Measurements from ENCODE around the gene CAPNS2. TPM values are rescaled to one million over a fixed set of nuclear protein-coding genes. Genes with fewer than 3 reads are reported as not detected.

The CAPNS2 gene
- total RNA-seq, 1 experiment from 2014 or later = 0.28 TPM

- Mint-ChIP-seq H3K9me3 (no peaks in the 10 kb centered on the region), H3K4me1 (0 out of 2 replicates have a peak, but pooled peaks cover 3% of the 10 kb centered on the region), H3K36me3 (no peaks in the 10 kb centered on the region), H3K27ac (no peak overlapping the region), H3K27me3 (ENCODE audit: low read depth) (no peaks in the 10 kb centered on the region), H3K4me3 (no peak overlapping the region)
- ChIA-PET CTCF (interaction anchor here (1.4 kb wide), 1 partner anchor 52 kb away, joined by 4 read pairs; no protein-coding TSS in a partner anchor), POLR2A (no interaction called here)
- DNase-seq (ENCODE audit: low spot score) (no peak), ATAC-seq (no peak)
- TF ChIP-seq OVOL2 (CRISPR knock-in tag; IDR thresholded peaks at IDR 0.05; ENCODE audit: borderline replicate concordance) (no peak), ZNF232 (CRISPR knock-in tag; IDR thresholded peaks at IDR 0.05) (no peak), TCF7 (CRISPR knock-in tag; IDR thresholded peaks at IDR 0.05; ENCODE audit: low read depth) (no peak), ZNF263 (CRISPR knock-in tag; IDR thresholded peaks at IDR 0.05; ENCODE audit: low read depth) (no peak), GTF2I (CRISPR knock-in tag; conservative IDR thresholded peaks at IDR 0.05) (no peak), NR1H2 (CRISPR knock-in tag; IDR thresholded peaks at IDR 0.05) (no peak), ATF6 (CRISPR knock-in tag; IDR thresholded peaks at IDR 0.05) (no peak), AFF4 (CRISPR knock-in tag; IDR thresholded peaks at IDR 0.05; ENCODE audit: borderline replicate concordance) (no peak), JAZF1 (CRISPR knock-in tag; IDR thresholded peaks at IDR 0.05) (no peak), AR (CRISPR knock-in tag; IDR thresholded peaks at IDR 0.05) (no peak), ZNF121 (CRISPR knock-in tag; IDR thresholded peaks at IDR 0.05) (no peak)
These were observed 4.9 kb downstream of the CAPNS2 start for GRCh38 chr16:55571191-55571897.

- Mint-ChIP-seq H3K27me3 (ENCODE audit: low read depth) (no peaks in the 10 kb centered on the region), H3K9me3 (no peaks in the 10 kb centered on the region), H3K4me1 (0 out of 2 replicates have a peak, but pooled peaks cover 3% of the 10 kb centered on the region), H3K36me3 (no peaks in the 10 kb centered on the region), H3K4me3 (no peak overlapping the region), H3K27ac (no peak overlapping the region)
- ATAC-seq (no peak), DNase-seq (ENCODE audit: low spot score) (no peak)
- ChIA-PET CTCF (interaction anchor here (0.8 to 1.4 kb wide), 2 partner anchors 51 to 108 kb away, joined by 3 to 4 read pairs; no protein-coding TSS in a partner anchor), POLR2A (no interaction called here)
- no peak for TF ChIP-seq ATF1 (CRISPR knock-in tag; IDR thresholded peaks at IDR 0.05)
- TF ChIP-seq ZNF263 (CRISPR knock-in tag; IDR thresholded peaks at IDR 0.05; ENCODE audit: low read depth) = no peak
- TF ChIP-seq ELF4 (CRISPR knock-in tag; IDR thresholded peaks at IDR 0.05; ENCODE audit: low read depth) = no peak
- no peak for TF ChIP-seq MLX (CRISPR knock-in tag; IDR thresholded peaks at IDR 0.05)
- TF ChIP-seq MYBL2 (CRISPR knock-in tag; IDR thresholded peaks at IDR 0.05) = no peak
- no peak for TF ChIP-seq HMGA2 (CRISPR knock-in tag; IDR thresholded peaks at IDR 0.05)
- no peak for TF ChIP-seq PRRX2 (CRISPR knock-in tag; IDR thresholded peaks at IDR 0.05)
- TF ChIP-seq SMAD3 (CRISPR knock-in tag; IDR thresholded peaks at IDR 0.05; ENCODE audit: borderline replicate concordance) = no peak
- no peak for TF ChIP-seq IRF1 (CRISPR knock-in tag; IDR thresholded peaks at IDR 0.05)
- TF ChIP-seq IRF2 (CRISPR knock-in tag; IDR thresholded peaks at IDR 0.05; ENCODE audit: borderline replicate concordance, low read depth) = no peak
- no peak for TF ChIP-seq EMX1 (CRISPR knock-in tag; IDR thresholded peaks at IDR 0.05)
- no peak for TF ChIP-seq ZBTB21 (CRISPR knock-in tag; IDR thresholded peaks at IDR 0.05; ENCODE audit: borderline replicate concordance)
These were observed 6.0 kb downstream of the CAPNS2 start for GRCh38 chr16:55572439-55572838.

All from WTC11 (cell line).